PC-3 (cell line): ENCODE data around the gene GTF3C4. TPM values are rescaled to one million over a fixed set of nuclear protein-coding genes. Genes with fewer than 3 reads are reported as not detected.

Source experiments
- ATAC-seq: fragments of 200-7000 bp; cut with Tn5 transposase; 2 replicates; pipeline ENCODE4 v1.9.1; 2020; ENCODE audit warnings: mild to moderate bottlenecking, moderate library complexity
- BruUV-seq: library from RNA; stranded (reverse); fragments of 400-500 nt; replicated peaks from 2 replicates; lab custom pipeline; 2021; lab: Mats Ljungman, UMichigan
- CTCF ChIA-PET: fragments of 300-600 bp; sonication (Branson Sonifier 250); formaldehyde crosslinking; loops from one replicate; lab custom pipeline; 2022; ENCODE audit warnings: antibody characterized with exemption; lab: Charles Lee
- POLR2A ChIA-PET: fragments of 300-600 bp; sonication (Branson Sonifier 250); formaldehyde crosslinking; loops from one replicate; lab custom pipeline; 2022; ENCODE audit warnings: antibody characterized with exemption; ENCODE audit not compliant: unreplicated experiment; lab: Charles Lee
- DNase-seq: peaks from one replicate; pipeline ENCODE4 v3.0.0-alpha.2; 2015
- H2AFZ ChIP-seq: fragments of 300-600 bp; sonication (generic); 2 replicates; pipeline ENCODE4 v1.6.0; 2016; ENCODE audit warnings: antibody characterized with exemption, low read length
- H3F3A ChIP-seq: fragments of 300-600 bp; sonication (generic); one replicate; pipeline ENCODE4 v1.6.0; 2017; ENCODE audit warnings: antibody characterized with exemption, low read length, control low read depth, mild to moderate bottlenecking; ENCODE audit not compliant: unreplicated experiment
- H3K27ac ChIP-seq: fragments of 300-600 bp; sonication (generic); 2 replicates; pipeline ENCODE4 v1.5.1; 2016; ENCODE audit warnings: mild to moderate bottlenecking, low read length
- H3K27me3 ChIP-seq: fragments of 300-600 bp; sonication (generic); 2 replicates; pipeline ENCODE4 v1.6.1; 2016; ENCODE audit warnings: low read length, mixed read lengths
- H3K36me3 ChIP-seq: fragments of 300-600 bp; sonication (generic); 2 replicates; pipeline ENCODE4 v1.6.1; 2016; ENCODE audit warnings: low read depth, mixed run types, low read length, mixed read lengths
- H3K4me1 ChIP-seq: fragments of 300-600 bp; sonication (generic); 2 replicates; pipeline ENCODE4 v1.5.1; 2016; ENCODE audit warnings: low read length; ENCODE audit not compliant: insufficient read depth
- H3K4me2 ChIP-seq: fragments of 300-600 bp; sonication (generic); 2 replicates; pipeline ENCODE4 v1.6.0; 2016; ENCODE audit warnings: low read length
- H3K4me3 ChIP-seq: fragments of 300-600 bp; sonication (generic); 2 replicates; pipeline ENCODE4 v1.5.1; 2016; ENCODE audit warnings: mild to moderate bottlenecking, low read length, mixed read lengths
- H3K79me2 ChIP-seq: fragments of 300-600 bp; sonication (generic); 2 replicates; pipeline ENCODE4 v1.6.1; 2017; ENCODE audit warnings: low read length, mixed read lengths
- H3K9ac ChIP-seq: fragments of 300-600 bp; sonication (generic); 2 replicates; pipeline ENCODE4 v1.6.0; 2016; ENCODE audit warnings: mild to moderate bottlenecking, low read length
- H3K9me2 ChIP-seq: fragments of 300-600 bp; sonication (generic); replicated peaks from 2 replicates; pipeline ENCODE4 v1.6.1; 2016; ENCODE audit warnings: mixed run types, low read length, mixed read lengths
- H3K9me3 ChIP-seq: fragments of 300-600 bp; sonication (generic); 2 replicates; pipeline ENCODE4 v1.6.1; 2016; ENCODE audit warnings: low read length, mixed read lengths
- H4K20me1 ChIP-seq: fragments of 300-600 bp; sonication (generic); 2 replicates; pipeline ENCODE4 v1.6.1; 2016; ENCODE audit warnings: low read length, mixed read lengths
- EZH2 ChIP-seq: fragments of 300-600 bp; sonication (generic); IDR thresholded peaks from one replicate; pipeline ENCODE4 v1.6.1; 2017; ENCODE audit warnings: antibody characterized with exemption, mild to moderate bottlenecking, low read length; ENCODE audit not compliant: unreplicated experiment
- EZH2phosphoT487 ChIP-seq: fragments of 300-600 bp; sonication (generic); IDR thresholded peaks from 2 replicates; pipeline ENCODE4 v1.6.1; 2018; ENCODE audit warnings: mild to moderate bottlenecking, antibody characterized with exemption, low read length, borderline replicate concordance
- intact Hi-C: fragments of 100-400 bp; cut with micrococcal nuclease; formaldehyde crosslinking; loops from 2 replicates; pipeline ENCODE4 v1.9.0; 2023
- total RNA-seq: library from RNA; depleted of rRNA; stranded (reverse); fragments of >200 nt; gene quantifications from 2 replicates; pipeline ENCODE4 v1.2.3, GENCODE V29; 2014
- TF ChIP-seq, protein P1 (sequence below): fragments of 300-600 bp; sonication (generic); conservative IDR thresholded peaks from 2 replicates; pipeline ENCODE4 v1.5.1; 2017; ENCODE audit warnings: antibody characterized with exemption, low read depth, mild to moderate bottlenecking, low read length

Gene GTF3C4
- total RNA-seq, 1 experiment from 2014 or later: 9.8 TPM

DNA sequence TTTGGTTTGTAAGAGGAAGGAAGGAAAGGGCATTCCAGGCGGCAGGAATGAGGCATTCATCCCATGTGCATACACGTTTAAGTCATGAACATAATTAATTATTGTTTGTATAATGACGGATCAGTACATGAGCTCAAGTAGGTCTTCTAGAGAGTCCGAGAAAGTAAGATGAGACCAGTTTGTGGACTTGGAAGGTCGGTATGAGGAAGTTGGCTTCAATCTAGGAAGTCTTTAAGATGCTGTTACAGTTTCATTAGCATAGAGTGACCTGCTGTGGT, 2.1 kb downstream of the GTF3C4 start:
- peak; percentile 80 for DNase-seq
- Histone ChIP-seq H3K4me2 (peak overlapping the region; percentile 91), H3F3A (peaks cover 6% of the 10 kb centered on the region), H3K9me2 (no peaks in the 10 kb centered on the region), H3K9ac (no peak overlapping the region), H3K27me3 (no peaks in the 10 kb centered on the region), H3K27ac (peak overlapping the region; percentile 93), H3K4me3 (peak overlapping the region; percentile 91), H2AFZ (no peak overlapping the region), H4K20me1 (peaks cover 49% of the 10 kb centered on the region), H3K4me1 (peaks cover 31% of the 10 kb centered on the region), H3K36me3 (no peaks in the 10 kb centered on the region; the same call in 1 of the 2 replicates), H3K79me2 (peaks cover 100% of the 10 kb centered on the region), H3K9me3 (no peaks in the 10 kb centered on the region)
- BruUV-seq: no TSS peak
- ChIA-PET POLR2A (interaction anchor here (0.6 kb wide), 1 partner anchor 180 kb away, joined by 3 read pairs; no protein-coding TSS in a partner anchor), CTCF (interaction anchor here (0.6 kb wide), 1 partner anchor 260 kb away, joined by 3 read pairs; no protein-coding TSS in a partner anchor)
- no peak for TF ChIP-seq EZH2
- TF ChIP-seq, protein P1, sequence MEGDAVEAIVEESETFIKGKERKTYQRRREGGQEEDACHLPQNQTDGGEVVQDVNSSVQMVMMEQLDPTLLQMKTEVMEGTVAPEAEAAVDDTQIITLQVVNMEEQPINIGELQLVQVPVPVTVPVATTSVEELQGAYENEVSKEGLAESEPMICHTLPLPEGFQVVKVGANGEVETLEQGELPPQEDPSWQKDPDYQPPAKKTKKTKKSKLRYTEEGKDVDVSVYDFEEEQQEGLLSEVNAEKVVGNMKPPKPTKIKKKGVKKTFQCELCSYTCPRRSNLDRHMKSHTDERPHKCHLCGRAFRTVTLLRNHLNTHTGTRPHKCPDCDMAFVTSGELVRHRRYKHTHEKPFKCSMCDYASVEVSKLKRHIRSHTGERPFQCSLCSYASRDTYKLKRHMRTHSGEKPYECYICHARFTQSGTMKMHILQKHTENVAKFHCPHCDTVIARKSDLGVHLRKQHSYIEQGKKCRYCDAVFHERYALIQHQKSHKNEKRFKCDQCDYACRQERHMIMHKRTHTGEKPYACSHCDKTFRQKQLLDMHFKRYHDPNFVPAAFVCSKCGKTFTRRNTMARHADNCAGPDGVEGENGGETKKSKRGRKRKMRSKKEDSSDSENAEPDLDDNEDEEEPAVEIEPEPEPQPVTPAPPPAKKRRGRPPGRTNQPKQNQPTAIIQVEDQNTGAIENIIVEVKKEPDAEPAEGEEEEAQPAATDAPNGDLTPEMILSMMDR: 0 out of 2 replicates have a peak, but pooled peaks have one; percentile 21
- intact Hi-C loops: loop anchor here (1.0 to 10.0 kb wide), 2 partner anchors 48 to 128 kb away; no protein-coding TSS in a partner anchor
- peak; percentile 60 for ATAC-seq

DNA sequence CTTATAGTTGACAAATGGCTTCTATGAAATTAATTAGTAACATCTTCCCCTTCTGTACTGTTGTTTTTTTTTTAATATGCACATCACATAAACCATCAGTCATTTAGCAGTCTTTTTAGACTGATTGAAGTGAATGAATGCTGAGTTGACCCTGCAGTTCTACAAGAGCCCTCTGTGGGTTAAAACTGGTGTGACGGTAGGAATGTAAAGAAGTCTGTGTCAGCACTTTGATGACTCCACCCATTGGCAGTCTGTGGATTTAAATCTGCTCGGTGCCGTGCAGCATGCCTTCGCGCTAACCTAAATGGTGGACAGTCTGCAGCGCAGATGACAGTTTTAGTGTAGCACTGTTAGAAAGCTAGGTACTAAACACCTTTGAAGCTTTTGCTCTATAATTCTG, 3.1 kb downstream of the GTF3C4 start:
- CTCF ChIA-PET: no interaction called here
- TF ChIP-seq EZH2 (no peak), EZH2phosphoT487 (no peak)
- TF ChIP-seq, protein P1: peak; percentile 38
- peak; percentile 70 for DNase-seq

DNA sequence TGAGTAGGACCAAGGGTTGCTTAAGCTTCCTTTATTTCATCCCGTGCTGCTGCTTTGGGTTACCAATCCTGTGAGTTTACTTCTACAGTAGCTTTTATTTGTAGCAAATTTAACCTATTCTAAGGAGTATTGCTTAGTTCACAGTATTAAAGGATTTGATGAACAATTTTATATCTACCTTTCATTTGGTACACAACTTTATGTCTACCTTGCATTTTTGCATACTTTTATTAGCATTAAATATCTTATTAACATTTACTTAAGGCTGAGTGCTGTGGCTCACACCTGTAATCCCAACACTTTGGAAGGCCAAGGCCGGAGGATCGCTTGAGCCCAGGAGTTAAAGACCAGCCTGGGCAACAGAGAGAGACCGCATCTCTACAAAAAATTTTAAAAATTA, 4.2 kb downstream of the GTF3C4 start:
- H2AFZ ChIP-seq: no peak overlapping the region
- intact Hi-C loops: loop anchor here (10.0 kb wide), 1 partner anchor 50 kb away; no protein-coding TSS in a partner anchor
- H3K9me3 ChIP-seq: no peaks in the 10 kb centered on the region
- ATAC-seq (no peak), DNase-seq (no peak)
- no peak overlapping the region for H3K4me3 ChIP-seq
- peaks cover 17% of the 10 kb centered on the region for H3K36me3 ChIP-seq
- no peaks in the 10 kb centered on the region for H3K9me2 ChIP-seq
- no peak overlapping the region for H3K27ac ChIP-seq
- no peak overlapping the region for H3K9ac ChIP-seq
- TF ChIP-seq, protein P1: no peak
- TF ChIP-seq EZH2phosphoT487 (no peak), EZH2 (no peak)
- H3K79me2 ChIP-seq: peaks cover 100% of the 10 kb centered on the region
- H4K20me1 ChIP-seq: peaks cover 57% of the 10 kb centered on the region
- H3K27me3 ChIP-seq: no peaks in the 10 kb centered on the region
- H3F3A ChIP-seq: peaks cover 6% of the 10 kb centered on the region
- H3K4me1 ChIP-seq: peaks cover 31% of the 10 kb centered on the region
- ChIA-PET POLR2A (no interaction called here), CTCF (no interaction called here)
- no TSS peak for BruUV-seq
- H3K4me2 ChIP-seq: no peak overlapping the region

More for the DNA sequence above, 3.1 kb downstream of the GTF3C4 start:
- H3K4me2 ChIP-seq: peak overlapping the region; percentile 91
- intact Hi-C loops: loop anchor here (10.0 kb wide), 1 partner anchor 49 kb away; no protein-coding TSS in a partner anchor
- BruUV-seq: no TSS peak
- no peaks in the 10 kb centered on the region for H3K9me2 ChIP-seq
- no peaks in the 10 kb centered on the region for H3K27me3 ChIP-seq
- H3K79me2 ChIP-seq: peaks cover 100% of the 10 kb centered on the region
- H3K4me3 ChIP-seq: peak overlapping the region; percentile 91
- H2AFZ ChIP-seq: no peak overlapping the region
- peak; percentile 12 for ATAC-seq
- H3K27ac ChIP-seq: 0 out of 2 replicates have a peak overlapping the region, but pooled peaks have one; percentile 93
- H4K20me1 ChIP-seq: peaks cover 57% of the 10 kb centered on the region
- H3K36me3 ChIP-seq: peaks cover 6% of the 10 kb centered on the region
- peaks cover 6% of the 10 kb centered on the region for H3F3A ChIP-seq
- POLR2A ChIA-PET: no interaction called here
- H3K9me3 ChIP-seq: no peaks in the 10 kb centered on the region
- H3K9ac ChIP-seq: no peak overlapping the region
- H3K4me1 ChIP-seq: peaks cover 31% of the 10 kb centered on the region
